NCI-H510A (cell line): ENCODE measurements around the gene TMEM247.
"Not testable (repeated sequence)": the region's sequence is repeated elsewhere in the genome, so short reads cannot be mapped to it uniquely, and the experiment has no call there.

ENCODE experiments used
- DNase-seq: peaks from one replicate; lab custom pipeline; 2025; lab: John Stamatoyannopoulos, UW

The TMEM247 gene

DNA sequence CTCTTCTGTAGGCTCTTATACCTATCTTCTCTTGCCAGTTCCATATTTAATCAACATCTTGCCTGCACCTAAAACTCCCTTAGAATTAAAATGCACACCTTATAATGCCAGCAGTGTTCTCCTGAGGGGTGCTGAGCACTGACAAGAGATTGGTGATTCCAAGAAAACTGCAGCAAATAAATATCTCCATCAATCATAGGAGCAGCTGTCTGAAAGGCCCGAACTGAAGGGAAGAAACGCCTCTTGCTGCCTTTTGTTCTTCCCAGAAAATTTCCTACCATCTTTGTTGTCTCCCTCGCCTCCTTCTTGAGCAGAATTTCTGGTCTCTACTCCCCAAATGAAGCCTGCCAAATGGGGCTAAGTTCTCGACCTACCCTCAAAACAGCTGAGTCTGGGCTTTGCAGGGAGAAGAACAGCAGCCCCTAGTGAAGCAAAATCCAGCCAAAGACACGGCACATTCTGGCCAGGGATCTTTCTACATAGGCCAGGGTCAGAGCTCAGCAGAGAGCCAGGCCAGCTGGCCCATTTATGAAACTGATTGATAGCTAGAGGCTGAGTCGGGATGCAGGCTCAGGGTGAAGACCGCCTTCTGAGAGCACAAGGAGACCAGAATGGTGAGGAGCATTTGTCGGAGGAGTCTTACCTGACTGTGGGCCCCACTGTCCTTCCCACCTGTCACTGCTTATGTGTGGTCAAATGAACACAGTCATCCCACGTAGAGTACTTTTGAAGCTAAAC is 20.4 kb upstream of the TMEM247 start:
- DNase-seq, result no peak

DNA sequence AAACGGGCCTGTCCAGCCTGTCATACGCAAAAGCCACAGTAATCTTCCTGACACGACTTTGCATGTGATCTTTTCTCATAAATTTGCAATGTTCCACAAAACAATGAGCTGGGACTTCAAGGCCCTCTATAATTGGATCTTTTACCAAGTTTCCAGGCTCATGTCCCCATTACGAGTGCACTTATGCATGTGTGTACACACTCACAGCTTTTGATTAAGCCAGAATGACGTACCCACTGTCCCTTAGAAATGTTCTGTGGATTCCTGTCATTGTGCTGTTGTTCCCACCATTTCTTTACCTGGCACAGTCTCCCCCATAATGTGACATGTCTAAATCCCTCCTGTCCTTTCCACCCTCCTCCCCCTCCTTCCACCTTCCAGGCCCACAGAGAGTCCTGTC is 19.7 kb upstream of the TMEM247 start:
- no peak for DNase-seq

- no peak for DNase-seq
Measured at GRCh38 chr2:46460241-46460921, 19.0 kb upstream of the TMEM247 start.

GRCh38 chr2:46461011-46461674 is 18.2 kb upstream of the TMEM247 start:
- DNase-seq, result no peak

GRCh38 chr2:46461709-46462171 is 17.6 kb upstream of the TMEM247 start:
- DNase-seq, result no peak

GRCh38 chr2:46462936-46463335 is 16.4 kb upstream of the TMEM247 start:
- DNase-seq, result no peak

DNA sequence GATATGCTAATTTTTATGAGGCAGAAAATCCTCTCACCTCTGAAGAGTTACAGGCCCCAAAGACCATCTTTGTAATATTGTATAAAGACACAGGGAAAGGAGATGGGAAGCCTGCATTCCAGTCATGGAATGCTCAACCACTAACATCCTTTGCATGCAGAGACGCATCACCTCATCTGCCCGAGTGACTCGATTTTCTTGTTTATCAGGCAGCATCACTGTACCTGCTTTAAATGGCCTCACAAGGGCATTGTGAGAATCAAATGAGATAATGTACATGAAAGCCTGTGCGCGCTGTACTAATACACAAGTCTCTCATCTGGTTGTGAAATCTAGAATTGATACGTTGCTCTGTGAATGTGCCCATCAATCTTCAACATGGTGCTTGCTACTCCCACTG is 10.2 kb upstream of the TMEM247 start:
- no peak for DNase-seq

GRCh38 chr2:46469700-46470099 is 9.7 kb upstream of the TMEM247 start:
- no peak for DNase-seq

GRCh38 chr2:46470114-46470628 is 9.2 kb upstream of the TMEM247 start:
- no peak for DNase-seq

DNA sequence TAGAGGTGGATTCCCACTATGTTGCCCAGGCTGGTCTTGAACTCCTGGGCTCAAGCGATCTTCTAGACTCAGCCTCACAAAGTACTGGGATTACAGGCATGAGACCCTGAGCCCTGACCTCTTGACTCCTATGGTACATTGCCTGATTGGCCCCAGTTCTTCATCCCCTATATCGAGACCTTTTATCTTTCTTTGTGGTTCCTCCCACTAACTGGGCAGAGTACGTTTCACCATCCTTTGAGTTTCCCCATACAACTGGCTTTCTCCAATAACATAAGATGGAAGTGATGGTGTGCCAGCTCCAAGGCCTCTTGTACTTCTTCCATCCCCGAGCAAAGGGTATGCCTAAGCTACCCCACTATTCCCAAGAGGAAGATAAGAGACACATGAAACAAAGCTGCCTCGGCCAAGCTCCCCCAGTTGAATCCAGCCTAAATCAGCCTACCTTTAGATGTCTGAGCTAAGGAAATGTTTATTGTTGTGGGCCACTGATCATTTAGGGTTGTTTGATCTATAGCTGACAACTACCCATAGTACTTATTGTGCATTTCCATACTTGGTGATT is 8.3 kb upstream of the TMEM247 start:
- DNase-seq, result no peak

- DNase-seq, result no peak
Measured at GRCh38 chr2:46471697-46472096, 7.7 kb upstream of the TMEM247 start.

DNA sequence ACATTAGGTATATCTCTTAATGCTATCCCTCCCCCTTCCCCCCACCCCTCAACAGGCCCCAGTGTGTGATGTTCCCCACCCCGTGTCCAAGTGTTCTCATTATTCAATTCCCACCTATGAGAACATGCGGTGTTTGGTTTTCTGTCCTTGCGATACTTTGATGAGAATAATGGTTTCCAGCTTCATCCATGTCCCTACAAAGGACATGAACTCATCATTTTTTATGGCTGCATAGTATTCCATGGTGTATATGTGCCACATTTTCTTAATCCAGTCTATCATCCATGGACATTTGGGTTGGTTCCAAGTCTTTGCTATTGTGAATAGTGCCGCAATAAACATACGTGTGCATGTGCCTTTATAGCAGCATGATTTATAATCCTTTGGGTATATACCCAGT is 7.2 kb upstream of the TMEM247 start:
- DNase-seq, result not testable (repeated sequence)

DNA sequence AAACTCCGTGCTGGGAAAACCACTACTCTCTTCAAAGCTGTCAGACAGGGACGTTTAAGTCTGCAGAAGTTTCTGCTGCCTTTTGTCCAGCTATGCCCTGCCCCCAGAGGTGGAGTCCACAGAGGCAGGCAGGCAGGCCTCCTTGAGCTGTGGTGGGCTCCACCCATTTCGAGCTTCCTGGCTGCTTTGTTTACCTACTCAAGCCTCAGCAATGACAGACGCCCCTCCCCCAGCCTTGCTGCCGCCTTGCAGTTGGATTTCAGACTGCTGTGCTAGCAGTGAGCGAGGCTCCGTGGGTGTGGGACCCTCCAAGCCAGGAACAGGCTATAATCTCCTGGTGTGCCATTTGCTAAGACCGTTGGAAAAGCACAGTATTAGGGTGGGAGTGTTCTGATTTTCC is 1.9 kb upstream of the TMEM247 start:
- DNase-seq, result not testable (repeated sequence)

DNA sequence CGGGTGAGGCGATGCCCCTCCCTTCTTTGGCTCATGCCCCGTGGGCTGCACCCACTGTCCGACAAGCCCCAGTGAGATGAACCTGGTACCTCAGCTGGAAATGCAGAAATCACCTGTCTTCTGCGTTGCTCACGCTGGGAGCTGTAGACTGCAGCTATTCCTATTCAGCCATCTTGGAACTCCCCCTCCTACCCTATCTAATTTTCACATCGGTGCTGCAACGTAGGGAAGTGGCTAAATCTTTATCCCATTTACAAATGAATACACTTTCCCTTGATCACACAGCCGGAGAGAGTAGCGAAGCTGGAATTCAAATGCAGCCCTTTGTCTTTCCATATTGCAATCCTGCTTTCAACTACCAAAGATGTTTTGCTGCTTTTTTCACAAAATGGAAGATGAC is 1.4 kb upstream of the TMEM247 start:
- no peak for DNase-seq

- DNase-seq, result no peak
Measured at GRCh38 chr2:46480562-46480961, 1.2 kb downstream of the TMEM247 start.

DNA sequence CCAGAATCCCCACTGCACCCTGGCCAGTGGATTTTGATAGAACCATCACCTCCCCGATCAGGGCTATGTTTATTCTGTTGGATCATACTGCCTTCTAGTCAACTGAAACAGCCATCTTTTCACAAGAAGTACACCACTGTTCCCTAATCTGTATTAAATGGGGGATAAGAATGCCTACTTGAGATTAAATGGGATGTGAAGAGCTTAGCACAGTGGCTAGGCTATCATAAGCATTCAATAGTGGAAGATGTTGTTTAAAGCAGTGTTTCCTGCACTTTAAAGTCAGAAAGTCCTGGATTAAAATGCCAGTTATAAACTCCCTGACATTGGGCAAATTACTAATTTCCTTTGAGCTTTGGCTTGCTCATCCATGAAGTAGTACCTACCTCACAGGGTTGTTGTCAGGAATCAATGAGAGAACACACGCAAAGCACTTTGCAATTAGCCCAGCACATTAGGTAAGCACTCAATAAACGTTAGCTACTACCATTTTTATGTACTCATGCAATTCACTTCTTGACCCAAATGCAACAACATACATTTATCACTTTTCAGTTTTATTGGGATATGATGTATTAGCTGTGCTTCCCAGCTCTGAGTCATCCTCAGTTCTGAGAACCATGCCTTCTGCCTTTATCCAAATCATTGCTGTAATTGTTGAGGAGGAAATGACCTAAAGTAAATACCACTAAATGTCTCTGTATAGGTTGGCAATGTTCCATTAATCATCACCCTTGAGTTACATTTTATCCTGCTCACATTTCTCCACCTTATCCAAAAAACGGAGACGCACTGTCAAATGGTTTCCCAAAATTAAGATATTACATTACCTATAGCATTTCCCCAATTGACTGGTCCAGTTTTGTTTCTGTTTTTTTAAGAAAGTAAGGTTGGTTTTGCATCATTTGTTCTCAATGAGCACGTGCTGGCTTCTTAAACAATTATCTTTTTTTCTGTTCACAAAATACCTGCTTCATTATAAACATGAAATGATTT is 2.1 kb downstream of the TMEM247 start:
- no peak for DNase-seq

GRCh38 chr2:46482490-46482889 is 3.1 kb downstream of the TMEM247 start:
- no peak for DNase-seq

GRCh38 chr2:46485002-46485401 is 5.6 kb downstream of the TMEM247 start:
- DNase-seq, result no peak

GRCh38 chr2:46486436-46486835 is 7.1 kb downstream of the TMEM247 start:
- no peak for DNase-seq

DNA sequence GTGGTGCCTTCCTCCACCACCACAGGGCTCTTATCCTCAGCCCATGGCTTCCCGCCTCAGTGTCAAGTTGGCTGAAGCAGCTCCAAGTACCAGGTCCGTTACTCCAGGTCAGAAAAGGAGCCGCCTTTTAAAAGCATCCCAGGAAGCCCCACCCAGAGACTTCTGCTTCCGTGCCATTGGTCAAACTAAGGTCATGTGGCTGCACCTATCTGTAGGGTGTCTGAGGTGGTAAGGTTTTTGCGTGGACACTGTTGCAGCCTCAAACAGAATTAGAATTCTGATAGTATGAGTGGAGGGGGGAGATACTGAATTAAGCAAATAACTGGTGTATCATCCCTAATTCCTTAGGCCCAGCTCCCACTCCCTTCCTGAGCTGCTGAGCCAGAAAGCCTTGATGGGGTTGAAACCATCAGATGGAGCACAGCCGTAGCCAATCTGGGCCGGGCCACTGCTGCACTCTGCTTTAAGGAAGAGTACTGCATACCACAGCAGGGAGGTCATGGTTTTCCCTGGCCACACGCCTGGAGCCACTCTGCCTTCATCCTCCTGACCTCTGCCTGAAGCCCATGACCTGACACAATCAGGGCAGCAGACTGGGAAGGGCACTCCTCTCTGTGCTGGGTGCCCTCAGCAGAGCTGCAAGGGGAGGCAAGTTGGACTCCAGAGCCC is 8.4 kb downstream of the TMEM247 start:
- DNase-seq, result no peak

DNA sequence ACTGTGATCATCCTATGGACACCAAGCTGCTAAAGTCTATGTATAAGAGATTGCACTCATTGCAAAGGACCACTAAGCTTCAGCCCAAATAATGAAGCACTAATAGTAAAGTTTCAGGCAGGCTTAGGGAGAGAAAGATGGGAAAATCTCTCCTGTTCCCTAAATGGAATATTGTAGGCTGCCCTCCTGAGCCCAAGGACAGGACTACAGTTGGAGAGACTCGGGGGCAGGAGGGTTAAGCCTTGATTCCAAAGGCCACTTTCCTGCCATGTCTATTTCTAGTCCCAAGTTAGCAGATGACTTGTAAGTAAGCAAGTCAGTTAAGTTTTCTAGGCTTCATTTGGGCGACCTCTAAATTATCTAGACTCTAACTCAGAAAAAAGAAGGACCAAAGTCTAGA is 9.0 kb downstream of the TMEM247 start:
- no peak for DNase-seq
